Stimulated activated CD8-positive, alpha-beta memory T cell treated with anti-CD3 and anti-CD28 coated beads, Interleukin-2, amount 100 ng/mL, for 1 hour (primary cell): Measurements from ENCODE around the gene MRPS14.
"Not testable (repeated sequence)": the region's sequence is repeated elsewhere in the genome, so short reads cannot be mapped to it uniquely, and the experiment has no call there.

Experiments
- DNase-seq, 2 donors: peaks; one replicate each; pipeline ENCODE4 v3.0.0-alpha.2; 2020; ENCODE audit warnings: low read depth in 2 of 2

Gene MRPS14

GRCh38 chr1:175023922-175024242, 657 bp upstream of the MRPS14 start:
- DNase-seq, result not testable (repeated sequence)

GRCh38 chr1:175019524-175019923, 3.7 kb downstream of the MRPS14 start:
- DNase-seq, result no peak

GRCh38 chr1:175015243-175015642, 8.0 kb downstream of the MRPS14 start:
- no peak for DNase-seq

- DNase-seq, result no peak
These were observed 9.8 kb downstream of the MRPS14 start for GRCh38 chr1:175013445-175013844.

GRCh38 chr1:175009532-175009931, 13.7 kb downstream of the MRPS14 start:
- DNase-seq, result no peak

- no peak for DNase-seq
These were observed 18.0 kb downstream of the MRPS14 start for GRCh38 chr1:175005085-175005783.

GRCh38 chr1:175003521-175003920, 19.7 kb downstream of the MRPS14 start:
- DNase-seq, result no peak

GRCh38 chr1:175002910-175003517, 20.2 kb downstream of the MRPS14 start:
- DNase-seq, result no peak

GRCh38 chr1:175000697-175001187, 22.5 kb downstream of the MRPS14 start:
- DNase-seq, result no peak

GRCh38 chr1:174999936-175000696, 23.1 kb downstream of the MRPS14 start, which contains the start of gene CACYBP:
TSS of gene CACYBP (plus strand) at chr1:174999947. CDS start at chr1:175000181, 234 bp downstream.
- DNase-seq, result no peak

- DNase-seq, result peak; percentile 94 to 95
These were observed 23.8 kb downstream of the MRPS14 start for GRCh38 chr1:174999216-174999935.

GRCh38 chr1:174998569-174999215, 24.5 kb downstream of the MRPS14 start:
- DNase-seq, result peak; percentile 7 to 8

- no peak for DNase-seq
These were observed 26.2 kb downstream of the MRPS14 start for GRCh38 chr1:174997041-174997440.

- DNase-seq, result no peak
These were observed 26.7 kb downstream of the MRPS14 start for GRCh38 chr1:174996476-174996875.

- no peak for DNase-seq
These were observed 27.3 kb downstream of the MRPS14 start for GRCh38 chr1:174995916-174996315.

GRCh38 chr1:174995121-174995520, 28.1 kb downstream of the MRPS14 start:
- no peak for DNase-seq

GRCh38 chr1:174991473-174991872, 31.8 kb downstream of the MRPS14 start:
- no peak for DNase-seq

- DNase-seq, result no peak
These were observed 32.7 kb downstream of the MRPS14 start for GRCh38 chr1:174990382-174990999.

- no peak for DNase-seq
These were observed 33.5 kb downstream of the MRPS14 start for GRCh38 chr1:174989536-174990220.

- DNase-seq, result no peak
These were observed 34.2 kb downstream of the MRPS14 start for GRCh38 chr1:174988986-174989385.
